GM12878 (cell line): ENCODE measurements around the gene FOXJ3. TPM values are rescaled to one million over a fixed set of nuclear protein-coding genes. Genes with fewer than 3 reads are reported as not detected.

Experiments used
- ATAC-seq: fragments of 200-7000 bp; cut with Tn5 transposase; 3 replicates; pipeline ENCODE4 v1.9.1; 2020; ENCODE audit warnings: mild to moderate bottlenecking, moderate library complexity
- BruUV-seq: library from RNA; stranded (reverse); fragments of 400-500 nt; replicated peaks from 2 replicates; lab custom pipeline; 2021; lab: Mats Ljungman, UMichigan
- CTCF ChIA-PET: fragments of 300-600 bp; sonication (Branson Sonifier 250); formaldehyde crosslinking; extraction: SDS; loops from one replicate; lab custom pipeline; 2021; ENCODE audit warnings: inconsistent platforms; lab: Yijun Ruan, JAX
- POLR2A ChIA-PET: fragments of 350-600 bp; formaldehyde crosslinking; extraction: SDS; loops from one replicate; lab custom pipeline; 2021; ENCODE audit warnings: inconsistent platforms; lab: Charles Lee
- RAD21 ChIA-PET: fragments of 300-600 bp; sonication (Branson Sonifier 250); formaldehyde crosslinking; loops from one replicate; lab custom pipeline; 2023; ENCODE audit warnings: antibody characterized with exemption; ENCODE audit not compliant: unreplicated experiment; lab: Charles Lee
- SMC1A ChIA-PET: fragments of 300-600 bp; sonication (Branson Sonifier 250); formaldehyde crosslinking; loops from one replicate; lab custom pipeline; 2023; ENCODE audit not compliant: unreplicated experiment, uncharacterized antibody; lab: Charles Lee
- DNase-seq: peaks from one replicate; pipeline ENCODE4 v3.0.0-alpha.2; 2011; ENCODE audit warnings: low read depth, low spot score
- FAIRE-seq: peaks from 3 replicates; lab custom pipeline; 2011; peaks lifted over from hg19 to GRCh38; lab: Jason Lieb, UNC
- H2AFZ ChIP-seq: 2 replicates; pipeline ENCODE4 v1.6.0; 2011; ENCODE audit warnings: low read depth, low read length, control low read depth; ENCODE audit not compliant: control insufficient read depth
- H3K27ac ChIP-seq: 2 replicates; pipeline ENCODE4 v1.5.1; 2011; ENCODE audit warnings: control low read depth; ENCODE audit not compliant: control insufficient read depth, insufficient read depth
- H3K27me3 ChIP-seq, 2 experiments: replicated peaks in 1 of 2; 2 replicates each; pipeline versions ENCODE4 v1.6.0 to v1.6.1; 2011; ENCODE audit warnings: low read length in 1 of 2; ENCODE audit not compliant: control insufficient read depth in 2 of 2, insufficient read depth in 2 of 2
- H3K36me3 ChIP-seq, 2 experiments: 2 replicates each; pipeline ENCODE4 v1.5.1; 2011; ENCODE audit warnings: low read length in 1 of 2; ENCODE audit not compliant: control insufficient read depth in 2 of 2, insufficient read depth in 2 of 2
- H3K4me1 ChIP-seq: 2 replicates; pipeline ENCODE4 v1.6.1; 2011; ENCODE audit warnings: mild to moderate bottlenecking, low read length, moderate library complexity, mixed read lengths; ENCODE audit not compliant: control insufficient read depth, insufficient read depth
- H3K4me2 ChIP-seq: 2 replicates; pipeline ENCODE4 v1.6.0; 2011; ENCODE audit warnings: control low read depth; ENCODE audit not compliant: control insufficient read depth, insufficient read depth
- H3K4me3 ChIP-seq: fragments of 200-600 bp; sonication (generic); 2 replicates; pipeline ENCODE4 v1.5.1; 2016
- H3K79me2 ChIP-seq: 2 replicates; pipeline ENCODE4 v1.6.0; 2011; ENCODE audit warnings: low read length; ENCODE audit not compliant: control insufficient read depth, insufficient read depth
- H3K9ac ChIP-seq: 2 replicates; pipeline ENCODE4 v1.8.0; 2011; ENCODE audit warnings: low read length, control low read depth, mixed read lengths; ENCODE audit not compliant: control insufficient read depth, insufficient read depth
- H3K9me3 ChIP-seq: replicated peaks from 3 replicates; pipeline ENCODE4 v1.5.1; 2011; ENCODE audit warnings: mild to moderate bottlenecking, low read length; ENCODE audit not compliant: control insufficient read depth, insufficient read depth
- H4K20me1 ChIP-seq: 2 replicates; pipeline ENCODE4 v1.6.0; 2011; ENCODE audit not compliant: control insufficient read depth, insufficient read depth
- GABPA ChIP-seq: IDR thresholded peaks from 2 replicates; pipeline ENCODE4 v1.6.1; 2014; ENCODE audit warnings: antibody characterized with exemption, low read depth, mild to moderate bottlenecking, inconsistent platforms
- NFYB ChIP-seq: IDR thresholded peaks from 2 replicates; pipeline ENCODE4 v1.6.1; 2011; ENCODE audit warnings: low read depth, mild to moderate bottlenecking, low read length, improper control_type of control experiment, moderate library complexity; ENCODE audit not compliant: insufficient read depth
- NR2F1 ChIP-seq: fragments of 450-650 bp; conservative IDR thresholded peaks from 2 replicates; pipeline ENCODE4 v1.6.1; 2017; ENCODE audit warnings: mild to moderate bottlenecking
- RB1 ChIP-seq: fragments of 450-650 bp; formaldehyde crosslinking; IDR thresholded peaks from 2 replicates; pipeline ENCODE4 v1.6.1; 2017; ENCODE audit warnings: mild to moderate bottlenecking, borderline replicate concordance
- SMAD1 ChIP-seq: fragments of 450-650 bp; IDR thresholded peaks from 2 replicates; pipeline ENCODE4 v1.6.1; 2018; ENCODE audit warnings: mild to moderate bottlenecking, low read depth; ENCODE audit not compliant: partially characterized antibody
- SUPT20H ChIP-seq: IDR thresholded peaks from 2 replicates; pipeline ENCODE4 v1.6.1; 2011; ENCODE audit warnings: low read depth, mild to moderate bottlenecking, low read length, moderate library complexity, borderline replicate concordance; ENCODE audit not compliant: control insufficient read depth
- ZNF207 ChIP-seq: fragments of 450-650 bp; IDR thresholded peaks from 2 replicates; pipeline ENCODE4 v1.6.1; 2014; ENCODE audit warnings: antibody characterized with exemption, mild to moderate bottlenecking, borderline replicate concordance
- WGBS: methylation state at CpG from one replicate; pipeline ENCODE4 v1.1.6; 2016; ENCODE audit warnings: low lambda C conversion rate; ENCODE audit not compliant: insufficient replicate concordance, insufficient coverage; ENCODE audit errors: missing lambda C conversion rate; 5-methylcytosine and 5-hydroxymethylcytosine counted together
- in situ Hi-C: fragments of 300-500 bp; cut with MboI; formaldehyde crosslinking; loops from 9 replicates; pipeline ENCODE4 v1.14.3; 2018; ENCODE audit warnings: mixed read lengths
- intact Hi-C: fragments of 100-400 bp; cut with micrococcal nuclease; formaldehyde crosslinking; loops from one replicate; pipeline ENCODE4 v1.14.2; 2022; ENCODE audit not compliant: unreplicated experiment
- polyA plus RNA-seq, 11 experiments: library from polyadenylated mRNA; depleted of rRNA in 4 of 11; unstranded in 6 of 11; stranded (reverse) in 5 of 11; fragments of >200 nt; fragmentation: Nextera tagmentation in 4 of 11; fragmentation: Illumina TruSeq in 1 of 11; extraction: Ambion mirVana in 4 of 11; extraction: Trizol in 1 of 11; gene quantifications; 1 replicate in 1 of 11; 2 replicates in 10 of 11; pipeline versions ENCODE4 v1.2.1 to v1.2.3, GENCODE V29; 2011 to 2016; ENCODE audit warnings: inconsistent platforms in 2 of 11, missing spikeins in 2 of 11, low read depth in 1 of 11
- total RNA-seq, 4 experiments: library from RNA; depleted of rRNA in 3 of 4; stranded (reverse); fragments of >200 nt in 3 of 4; fragmentation: Illumina TruSeq in 1 of 4; extraction: Trizol in 1 of 4; gene quantifications; 2 replicates each; pipeline versions ENCODE4 v1.2.1 to v1.2.3, GENCODE V29; 2013 to 2021
- TF ChIP-seq, protein P1 (sequence below): fragments of 450-650 bp; IDR thresholded peaks from 2 replicates; pipeline ENCODE4 v1.6.1; 2016; ENCODE audit warnings: mild to moderate bottlenecking
- TF ChIP-seq, protein P2 (sequence below): fragments of 450-650 bp; IDR thresholded peaks from 2 replicates; pipeline ENCODE4 v1.6.1; 2014; ENCODE audit warnings: mild to moderate bottlenecking
- TF ChIP-seq, protein P3 (sequence below): fragments of 450-650 bp; IDR thresholded peaks from 2 replicates; pipeline ENCODE4 v1.6.1; 2018; ENCODE audit warnings: borderline replicate concordance, mild to moderate bottlenecking; ENCODE audit not compliant: partially characterized antibody

FOXJ3 gene
- total and polyA plus RNA-seq, 10 of the 15 experiments (the other 5 are each of a cell fraction or from before 2014, with no cell fraction given), result 9.5 to 54.2 (median 24.7) TPM

DNA sequence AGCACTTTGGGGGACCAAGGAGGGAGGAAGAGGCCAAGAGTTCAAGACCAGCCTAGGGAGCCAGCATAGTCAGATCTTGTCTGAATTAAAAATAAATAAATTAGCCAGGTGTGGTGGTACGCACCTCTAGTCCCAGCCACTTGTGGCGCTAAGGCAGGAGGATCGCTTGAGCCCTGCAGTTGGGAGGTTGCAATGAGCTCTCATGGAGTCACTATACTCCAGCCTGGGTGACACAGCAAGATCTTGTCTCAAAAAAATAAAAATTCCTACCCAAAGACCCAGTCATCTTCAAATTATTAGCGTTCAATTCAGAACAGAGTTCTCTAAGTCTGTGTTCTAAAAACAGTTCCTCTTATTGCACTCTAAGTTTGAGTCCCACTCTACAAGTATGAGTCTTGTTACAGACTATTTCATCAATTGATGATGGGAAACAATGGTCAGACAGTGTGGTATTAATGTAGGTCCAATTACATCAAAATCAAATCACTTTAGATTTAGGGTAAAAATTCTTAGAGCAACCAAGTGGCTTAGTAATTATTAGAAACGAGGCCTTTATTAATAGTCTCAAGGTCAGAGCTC, 6.9 kb downstream of the FOXJ3 start:
- H3K36me3 ChIP-seq, result no peaks in the 10 kb centered on the region; a peak in 1 of 4 replicates
- no peak overlapping the region for H2AFZ ChIP-seq
- no peak overlapping the region for H3K9ac ChIP-seq
- POLR2A ChIA-PET, result interaction anchor here (0.7 kb wide), 1 partner anchor 233 kb away, joined by 3 read pairs; no protein-coding TSS in a partner anchor
- SMC1A ChIA-PET, result interaction anchor here (0.6 kb wide), 2 partner anchors 42 to 418 kb away, joined by 4 read pairs; no protein-coding TSS in a partner anchor
- DNase-seq (no peak), ATAC-seq (peak; percentile 59)
- intact Hi-C loops, result no loop called here
- H3K4me1 ChIP-seq, result no peaks in the 10 kb centered on the region
- peaks cover 7% of the 10 kb centered on the region; the same call in 1 of the 2 replicates for H4K20me1 ChIP-seq
- no peak overlapping the region for H3K4me2 ChIP-seq
- H3K9me3 ChIP-seq, result no peaks in the 10 kb centered on the region; the same call in 1 of the 3 replicates
- in situ Hi-C loops, result no loop called here
- no peak for TF ChIP-seq NR2F1
- TF ChIP-seq, all 136 proteins: peak for 0
- H3K79me2 ChIP-seq, result peaks cover 95% of the 10 kb centered on the region
- H3K27ac ChIP-seq, result no peak overlapping the region
- no TSS peak for BruUV-seq
- RAD21 ChIA-PET, result no interaction called here
- CTCF ChIA-PET, result interaction anchor here (0.6 to 2.8 kb wide), 5 partner anchors 10 to 1272 kb away, joined by 3 to 10 read pairs (median 3); no protein-coding TSS in a partner anchor
- 66% methylated on average over 5 of the region's 5 CpGs for WGBS
- no peak for FAIRE-seq
- no peaks in the 10 kb centered on the region for H3K27me3 ChIP-seq
- H3K4me3 ChIP-seq, result no peak overlapping the region

DNA sequence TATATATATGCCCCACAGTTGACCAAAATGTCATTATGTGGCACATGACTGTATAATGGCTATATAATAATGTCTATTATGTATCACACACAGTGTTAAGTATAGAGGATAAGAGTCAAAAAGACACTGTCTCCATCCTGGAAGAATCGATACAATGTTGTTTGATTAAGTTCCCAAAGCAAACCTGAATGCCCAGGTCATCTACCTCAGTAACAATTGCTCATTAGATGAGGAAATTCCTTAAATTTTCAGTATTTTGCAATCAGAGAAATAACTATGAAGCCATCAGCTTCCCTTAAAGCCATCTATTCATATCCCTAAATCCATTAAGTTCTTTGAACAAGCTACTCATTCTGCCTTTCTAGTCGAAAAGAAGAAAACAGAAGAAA, 10.0 kb downstream of the FOXJ3 start:
- Histone ChIP-seq H3K4me3 (no peak overlapping the region), H3K27me3 (no peaks in the 10 kb centered on the region), H3K27ac (no peak overlapping the region), H3K9me3 (no peaks in the 10 kb centered on the region), H2AFZ (no peak overlapping the region), H4K20me1 (peaks cover 7% of the 10 kb centered on the region; the same call in 1 of the 2 replicates), H3K36me3 (no peaks in the 10 kb centered on the region; a peak in 1 of 4 replicates), H3K4me1 (peaks cover 6% of the 10 kb centered on the region; the same call in 1 of the 2 replicates), H3K9ac (no peak overlapping the region), H3K79me2 (peaks cover 95% of the 10 kb centered on the region), H3K4me2 (no peak overlapping the region)
- ChIA-PET SMC1A (interaction anchor here (0.8 to 1.7 kb wide), 3 partner anchors 9 to 20 kb away, joined by 3 to 4 read pairs (median 3); no protein-coding TSS in a partner anchor), POLR2A (interaction anchor here (1.7 kb wide), 1 partner anchor 9 kb away, joined by 5 read pairs; the partner anchor contains the start of gene FOXJ3), CTCF (interaction anchor here (0.9 to 1.6 kb wide), 4 partner anchors 9 to 751 kb away, joined by 3 to 4 read pairs (median 4); no protein-coding TSS in a partner anchor), RAD21 (interaction anchor here (1.0 kb wide), 1 partner anchor 636 kb away, joined by 3 read pairs; no protein-coding TSS in a partner anchor)
- ATAC-seq (no peak), FAIRE-seq (no peak), DNase-seq (no peak)
- no TSS peak for BruUV-seq
- in situ Hi-C loops, result no loop called here
- intact Hi-C loops, result no loop called here
- WGBS, result 92% methylated on average over 2 of the region's 2 CpGs
- TF ChIP-seq SUPT20H (no peak), RB1 (no peak), SMAD1 (no peak), ZNF207 (no peak), GABPA (no peak), NFYB (no peak)
- TF ChIP-seq, protein P1, sequence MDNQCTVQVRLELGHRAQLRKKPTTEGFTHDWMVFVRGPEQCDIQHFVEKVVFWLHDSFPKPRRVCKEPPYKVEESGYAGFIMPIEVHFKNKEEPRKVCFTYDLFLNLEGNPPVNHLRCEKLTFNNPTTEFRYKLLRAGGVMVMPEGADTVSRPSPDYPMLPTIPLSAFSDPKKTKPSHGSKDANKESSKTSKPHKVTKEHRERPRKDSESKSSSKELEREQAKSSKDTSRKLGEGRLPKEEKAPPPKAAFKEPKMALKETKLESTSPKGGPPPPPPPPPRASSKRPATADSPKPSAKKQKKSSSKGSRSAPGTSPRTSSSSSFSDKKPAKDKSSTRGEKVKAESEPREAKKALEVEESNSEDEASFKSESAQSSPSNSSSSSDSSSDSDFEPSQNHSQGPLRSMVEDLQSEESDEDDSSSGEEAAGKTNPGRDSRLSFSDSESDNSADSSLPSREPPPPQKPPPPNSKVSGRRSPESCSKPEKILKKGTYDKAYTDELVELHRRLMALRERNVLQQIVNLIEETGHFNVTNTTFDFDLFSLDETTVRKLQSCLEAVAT, result no peak
- TF ChIP-seq, protein P2, sequence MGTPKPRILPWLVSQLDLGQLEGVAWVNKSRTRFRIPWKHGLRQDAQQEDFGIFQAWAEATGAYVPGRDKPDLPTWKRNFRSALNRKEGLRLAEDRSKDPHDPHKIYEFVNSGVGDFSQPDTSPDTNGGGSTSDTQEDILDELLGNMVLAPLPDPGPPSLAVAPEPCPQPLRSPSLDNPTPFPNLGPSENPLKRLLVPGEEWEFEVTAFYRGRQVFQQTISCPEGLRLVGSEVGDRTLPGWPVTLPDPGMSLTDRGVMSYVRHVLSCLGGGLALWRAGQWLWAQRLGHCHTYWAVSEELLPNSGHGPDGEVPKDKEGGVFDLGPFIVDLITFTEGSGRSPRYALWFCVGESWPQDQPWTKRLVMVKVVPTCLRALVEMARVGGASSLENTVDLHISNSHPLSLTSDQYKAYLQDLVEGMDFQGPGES, result no peak
- TF ChIP-seq, protein P3, sequence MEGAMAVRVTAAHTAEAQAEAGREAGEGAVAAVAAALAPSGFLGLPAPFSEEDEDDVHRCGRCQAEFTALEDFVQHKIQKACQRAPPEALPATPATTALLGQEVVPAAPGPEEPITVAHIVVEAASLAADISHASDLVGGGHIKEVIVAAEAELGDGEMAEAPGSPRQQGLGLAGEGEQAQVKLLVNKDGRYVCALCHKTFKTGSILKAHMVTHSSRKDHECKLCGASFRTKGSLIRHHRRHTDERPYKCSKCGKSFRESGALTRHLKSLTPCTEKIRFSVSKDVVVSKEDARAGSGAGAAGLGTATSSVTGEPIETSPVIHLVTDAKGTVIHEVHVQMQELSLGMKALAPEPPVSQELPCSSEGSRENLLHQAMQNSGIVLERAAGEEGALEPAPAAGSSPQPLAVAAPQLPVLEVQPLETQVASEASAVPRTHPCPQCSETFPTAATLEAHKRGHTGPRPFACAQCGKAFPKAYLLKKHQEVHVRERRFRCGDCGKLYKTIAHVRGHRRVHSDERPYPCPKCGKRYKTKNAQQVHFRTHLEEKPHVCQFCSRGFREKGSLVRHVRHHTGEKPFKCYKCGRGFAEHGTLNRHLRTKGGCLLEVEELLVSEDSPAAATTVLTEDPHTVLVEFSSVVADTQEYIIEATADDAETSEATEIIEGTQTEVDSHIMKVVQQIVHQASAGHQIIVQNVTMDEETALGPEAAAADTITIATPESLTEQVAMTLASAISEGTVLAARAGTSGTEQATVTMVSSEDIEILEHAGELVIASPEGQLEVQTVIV, result no peak
